GM19351 (cell line): ENCODE data around the gene ZP3.
"Not testable (repeated sequence)": the region's sequence is repeated elsewhere in the genome, so short reads cannot be mapped to it uniquely, and the experiment has no call there.

ENCODE experiments used
- ATAC-seq: cut with Tn5 transposase; IDR thresholded peaks from one replicate; pipeline ENCODE4 v1.9.1; 2021; ENCODE audit warnings: mild to moderate bottlenecking, moderate library complexity; ENCODE audit not compliant: unreplicated experiment

The ZP3 gene

GRCh38 chr7:76403780-76404494 lies 20.8 kb upstream of the ZP3 start:
- ATAC-seq: peak; percentile 49

- ATAC-seq: no peak
Measured at GRCh38 chr7:76405738-76406137, 19.0 kb upstream of the ZP3 start.

GRCh38 chr7:76407718-76408117 lies 17.0 kb upstream of the ZP3 start:
- no peak for ATAC-seq

- no peak for ATAC-seq
Measured at GRCh38 chr7:76408121-76408560, 16.6 kb upstream of the ZP3 start.

GRCh38 chr7:76409537-76409936 lies 15.2 kb upstream of the ZP3 start, which contains the start of gene SSC4D:
Gene SSC4D, minus strand, starts transcription at chr7:76409697. Its CDS starts 5,258 bp downstream, at chr7:76404439.
- ATAC-seq: no peak

- no peak for ATAC-seq
Measured at GRCh38 chr7:76411626-76412025, 13.1 kb upstream of the ZP3 start.

- no peak for ATAC-seq
Measured at GRCh38 chr7:76412249-76412648, 12.5 kb upstream of the ZP3 start.

GRCh38 chr7:76417654-76418310 lies 7.0 kb upstream of the ZP3 start:
- ATAC-seq: not testable (repeated sequence)

GRCh38 chr7:76421097-76421496 lies 3.7 kb upstream of the ZP3 start:
- not testable (repeated sequence) for ATAC-seq

- no peak for ATAC-seq
Measured at GRCh38 chr7:76423666-76424412, 911 bp upstream of the ZP3 start.

- ATAC-seq: no peak
Measured at GRCh38 chr7:76425156-76425555, 406 bp downstream of the ZP3 start.

- not testable (repeated sequence) for ATAC-seq
Measured at GRCh38 chr7:76425558-76425957, 808 bp downstream of the ZP3 start.

GRCh38 chr7:76426246-76426645 lies 1.5 kb downstream of the ZP3 start:
- ATAC-seq: no peak

GRCh38 chr7:76427635-76428034 lies 2.9 kb downstream of the ZP3 start:
- ATAC-seq: no peak

- no peak for ATAC-seq
Measured at GRCh38 chr7:76428149-76428823, 3.5 kb downstream of the ZP3 start.

- ATAC-seq: no peak
Measured at GRCh38 chr7:76428868-76429805, 4.4 kb downstream of the ZP3 start.

- ATAC-seq: no peak
Measured at GRCh38 chr7:76430211-76430610, 5.5 kb downstream of the ZP3 start.

- no peak for ATAC-seq
Measured at GRCh38 chr7:76430836-76431235, 6.1 kb downstream of the ZP3 start.

GRCh38 chr7:76437873-76438272 lies 13.1 kb downstream of the ZP3 start:
- peak; percentile 80 for ATAC-seq
